ENCODE measurements around the gene KHSRP.

GRCh38 chr19:6467384-6467783, 42.8 kb upstream of the KHSRP start:
- TF ChIP-seq CTCF (IDR thresholded peaks at IDR 0.05; ENCODE audit: poor library complexity) (no peak), EZH2 (IDR thresholded peaks at IDR 0.05; ENCODE audit: borderline replicate concordance) (no peak), EZH2phosphoT487 (IDR thresholded peaks at IDR 0.05; ENCODE audit: low read depth, severe bottlenecking, unreplicated experiment) (no peak)
